NCI-H1417 treated with DMSO at 0.1 percent for 48 hours (cell line): ENCODE measurements around the gene ZNF678.
"Not testable (repeated sequence)": the region's sequence is repeated elsewhere in the genome, so short reads cannot be mapped to it uniquely, and the experiment has no call there.

Experiments
- DNase-seq: peaks from one replicate; lab custom pipeline; 2025; lab: John Stamatoyannopoulos, UW

The ZNF678 gene

GRCh38 chr1:227551881-227552280, 11.5 kb upstream of the ZNF678 start:
- not testable (repeated sequence) for DNase-seq

GRCh38 chr1:227556288-227556687, 7.1 kb upstream of the ZNF678 start:
- no peak for DNase-seq

- no peak for DNase-seq
Observed at GRCh38 chr1:227557962-227558725, 5.2 kb upstream of the ZNF678 start.

- no peak for DNase-seq
Observed at GRCh38 chr1:227558732-227559262, 4.6 kb upstream of the ZNF678 start.

GRCh38 chr1:227559499-227559898, 3.9 kb upstream of the ZNF678 start:
- DNase-seq = no peak

GRCh38 chr1:227559926-227560325, 3.4 kb upstream of the ZNF678 start:
- no peak for DNase-seq

GRCh38 chr1:227560393-227561173, 2.8 kb upstream of the ZNF678 start:
- DNase-seq = no peak

GRCh38 chr1:227561241-227561907, 2.0 kb upstream of the ZNF678 start:
- no peak for DNase-seq

- no peak for DNase-seq
Observed at GRCh38 chr1:227562037-227562436, 1.3 kb upstream of the ZNF678 start.

- DNase-seq = no peak
Observed at GRCh38 chr1:227562933-227563323, 428 bp upstream of the ZNF678 start.

- no peak for DNase-seq
Observed at GRCh38 chr1:227567256-227567655, 3.9 kb downstream of the ZNF678 start.

- DNase-seq = no peak
Observed at GRCh38 chr1:227568593-227568992, 5.2 kb downstream of the ZNF678 start.

GRCh38 chr1:227572752-227573151, 9.4 kb downstream of the ZNF678 start:
- DNase-seq = no peak

- no peak for DNase-seq
Observed at GRCh38 chr1:227574926-227575325, 11.6 kb downstream of the ZNF678 start.

- DNase-seq = no peak
Observed at GRCh38 chr1:227576189-227576588, 12.8 kb downstream of the ZNF678 start.

- no peak for DNase-seq
Observed at GRCh38 chr1:227577500-227577899, 14.1 kb downstream of the ZNF678 start.

GRCh38 chr1:227583354-227583753, 20.0 kb downstream of the ZNF678 start:
- DNase-seq = no peak

GRCh38 chr1:227586733-227587132, 23.4 kb downstream of the ZNF678 start:
- no peak for DNase-seq

- no peak for DNase-seq
Observed at GRCh38 chr1:227587968-227588367, 24.6 kb downstream of the ZNF678 start.

GRCh38 chr1:227588769-227589168, 25.4 kb downstream of the ZNF678 start:
- not testable (repeated sequence) for DNase-seq

GRCh38 chr1:227589777-227590176, 26.4 kb downstream of the ZNF678 start:
- not testable (repeated sequence) for DNase-seq

- not testable (repeated sequence) for DNase-seq
Observed at GRCh38 chr1:227596222-227596621, 32.9 kb downstream of the ZNF678 start.

GRCh38 chr1:227603327-227603726, 40.0 kb downstream of the ZNF678 start:
- no peak for DNase-seq
